IMR-90 (cell line): ENCODE data around the gene LRRC52. TPM values are rescaled to one million over a fixed set of nuclear protein-coding genes. Genes with fewer than 3 reads are reported as not detected.

Experiments used
- ATAC-seq: fragments of 200-7000 bp; cut with Tn5 transposase; 2 replicates; pipeline ENCODE4 v1.9.1; 2020; ENCODE audit warnings: low read depth, mild to moderate bottlenecking, moderate library complexity
- BruUV-seq: library from RNA; stranded (reverse); fragments of 400-500 nt; replicated peaks from 2 replicates; lab custom pipeline; 2021; lab: Mats Ljungman, UMichigan
- CTCF ChIA-PET: fragments of 300-600 bp; formaldehyde crosslinking; extraction: SDS; loops from one replicate; lab custom pipeline; 2021; ENCODE audit warnings: antibody characterized with exemption; lab: Yijun Ruan, JAX
- POLR2A ChIA-PET: fragments of 300-600 bp; sonication (Branson Sonifier 250); formaldehyde crosslinking; loops from one replicate; lab custom pipeline; 2022; ENCODE audit warnings: antibody characterized with exemption; ENCODE audit not compliant: unreplicated experiment; lab: Charles Lee
- DNase-seq: peaks from one replicate; pipeline ENCODE4 v3.0.0; 2013
- H2AFZ ChIP-seq: replicated peaks from 2 replicates; pipeline ENCODE3; 2013; ENCODE audit warnings: low read length, mild to moderate bottlenecking; ENCODE audit not compliant: poor library complexity
- H2AK5ac ChIP-seq: 2 replicates; pipeline ENCODE4 v1.6.1; 2013; ENCODE audit warnings: low read depth, low read length, inconsistent platforms
- H2AK9ac ChIP-seq: replicated peaks from 2 replicates; pipeline ENCODE3; 2013; ENCODE audit warnings: mild to moderate bottlenecking, low read depth, low read length, moderate library complexity; ENCODE audit not compliant: poor library complexity
- H2BK120ac ChIP-seq: 2 replicates; pipeline ENCODE4 v1.6.1; 2013; ENCODE audit warnings: low read depth, low read length, inconsistent platforms
- H2BK15ac ChIP-seq: 3 replicates; pipeline ENCODE4 v1.6.1; 2013; ENCODE audit warnings: low read depth, low read length, inconsistent platforms
- H2BK20ac ChIP-seq: 2 replicates; pipeline ENCODE4 v1.6.1; 2013; ENCODE audit warnings: low read depth, mild to moderate bottlenecking, inconsistent platforms, low read length, moderate library complexity
- H2BK5ac ChIP-seq: 2 replicates; pipeline ENCODE4 v1.6.1; 2013; ENCODE audit warnings: mild to moderate bottlenecking, low read depth, low read length, inconsistent platforms; ENCODE audit not compliant: poor library complexity, severe bottlenecking
- H3K14ac ChIP-seq: replicated peaks from 2 replicates; pipeline ENCODE4 v1.6.1; 2013; ENCODE audit warnings: low read depth, low read length, inconsistent platforms
- H3K18ac ChIP-seq: 2 replicates; pipeline ENCODE4 v1.6.1; 2013; ENCODE audit warnings: low read depth, low read length, control low read depth
- H3K23ac ChIP-seq: 2 replicates; pipeline ENCODE4 v1.6.1; 2013; ENCODE audit warnings: low read depth, low read length, inconsistent platforms
- H3K27ac ChIP-seq: 2 replicates; pipeline ENCODE4 v1.5.1; 2013; ENCODE audit warnings: mild to moderate bottlenecking, control low read depth, low read length; ENCODE audit not compliant: insufficient read depth
- H3K27me3 ChIP-seq: 2 replicates; pipeline ENCODE4 v1.6.1; 2013; ENCODE audit warnings: low read length; ENCODE audit not compliant: control insufficient read depth, insufficient read depth
- H3K36me3 ChIP-seq: 2 replicates; pipeline ENCODE4 v1.6.1; 2013; ENCODE audit warnings: low read length, mixed read lengths; ENCODE audit not compliant: control insufficient read depth, insufficient read depth
- H3K4ac ChIP-seq: 2 replicates; pipeline ENCODE4 v1.6.1; 2013; ENCODE audit warnings: low read depth, low read length, inconsistent platforms
- H3K4me1 ChIP-seq: 2 replicates; pipeline ENCODE4 v1.6.1; 2013; ENCODE audit warnings: low read length, mixed read lengths; ENCODE audit not compliant: control insufficient read depth, insufficient read depth
- H3K4me2 ChIP-seq: 2 replicates; pipeline ENCODE4 v1.6.1; 2013; ENCODE audit warnings: low read depth, mild to moderate bottlenecking, control low read depth, low read length, moderate library complexity
- H3K4me3 ChIP-seq: 2 replicates; pipeline ENCODE4 v1.5.1; 2013; ENCODE audit warnings: low read depth, mild to moderate bottlenecking, control low read depth, low read length, moderate library complexity; ENCODE audit not compliant: insufficient read depth
- H3K56ac ChIP-seq: 2 replicates; pipeline ENCODE4 v1.6.1; 2013; ENCODE audit warnings: low read length, inconsistent platforms; ENCODE audit not compliant: insufficient read depth; ENCODE audit errors: extremely low read depth
- H3K79me1 ChIP-seq, 2 experiments: 2 replicates each; pipeline ENCODE4 v1.6.1; 2013; ENCODE audit warnings: low read length in 2 of 2, inconsistent platforms in 1 of 2, low read depth in 1 of 2
- H3K9ac ChIP-seq: 2 replicates; pipeline ENCODE4 v1.6.1; 2013; ENCODE audit warnings: low read depth, low read length, control low read depth
- H3K9me1 ChIP-seq: 2 replicates; pipeline ENCODE4 v1.6.1; 2013; ENCODE audit warnings: low read length, inconsistent platforms; ENCODE audit not compliant: insufficient read depth
- H3K9me3 ChIP-seq: 2 replicates; pipeline ENCODE4 v1.6.1; 2013; ENCODE audit warnings: low read length; ENCODE audit not compliant: control insufficient read depth, insufficient read depth
- H4K20me1 ChIP-seq: 2 replicates; pipeline ENCODE4 v1.6.1; 2013; ENCODE audit warnings: low read length, inconsistent platforms; ENCODE audit not compliant: insufficient read depth
- H4K5ac ChIP-seq: 2 replicates; pipeline ENCODE4 v1.6.1; 2013; ENCODE audit warnings: mild to moderate bottlenecking, low read depth, low read length, control low read depth
- H4K8ac ChIP-seq, 2 experiments: 2 replicates each; pipeline ENCODE4 v1.6.1; 2013; ENCODE audit warnings: low read depth in 2 of 2, low read length in 2 of 2, control low read depth in 1 of 2, inconsistent platforms in 1 of 2
- H4K91ac ChIP-seq: 2 replicates; pipeline ENCODE4 v1.6.1; 2013; ENCODE audit warnings: low read depth, low read length, inconsistent platforms; ENCODE audit not compliant: insufficient read depth
- BHLHE40 ChIP-seq: fragments of 150-350 bp; IDR thresholded peaks from 2 replicates; pipeline ENCODE4 v1.6.1; 2016; ENCODE audit warnings: mild to moderate bottlenecking, low read depth, low read length
- CEBPB ChIP-seq: IDR thresholded peaks from 2 replicates; pipeline ENCODE4 v1.6.1; 2012; ENCODE audit warnings: low read depth, low read length, improper control_type of control experiment
- CHD1 ChIP-seq: IDR thresholded peaks from 2 replicates; pipeline ENCODE4 v1.6.1; 2012; ENCODE audit warnings: low read depth, low read length, improper control_type of control experiment
- FOS ChIP-seq: fragments of 150-350 bp; IDR thresholded peaks from 2 replicates; pipeline ENCODE4 v1.6.1; 2016; ENCODE audit warnings: low read depth, low read length
- MAFK ChIP-seq: IDR thresholded peaks from 2 replicates; pipeline ENCODE4 v1.6.1; 2012; ENCODE audit warnings: low read depth, low read length, improper control_type of control experiment
- MAZ ChIP-seq: IDR thresholded peaks from 2 replicates; pipeline ENCODE4 v1.6.1; 2012; ENCODE audit warnings: low read depth, mild to moderate bottlenecking, low read length, improper control_type of control experiment, moderate library complexity, borderline replicate concordance
- MXI1 ChIP-seq: IDR thresholded peaks from 2 replicates; pipeline ENCODE4 v1.6.1; 2012; ENCODE audit warnings: low read depth, mild to moderate bottlenecking, low read length, moderate library complexity, borderline replicate concordance
- NFE2L2 ChIP-seq: fragments of 150-350 bp; IDR thresholded peaks from 2 replicates; pipeline ENCODE4 v1.6.1; 2016; ENCODE audit warnings: low read depth, mild to moderate bottlenecking, low read length
- POLR2A ChIP-seq: IDR thresholded peaks from 2 replicates; pipeline ENCODE4 v1.6.1; 2012; ENCODE audit warnings: mild to moderate bottlenecking, low read depth, low read length
- RAD21 ChIP-seq: IDR thresholded peaks from 2 replicates; pipeline ENCODE4 v1.6.1; 2012; ENCODE audit warnings: low read length, improper control_type of control experiment
- RCOR1 ChIP-seq: IDR thresholded peaks from 2 replicates; pipeline ENCODE4 v1.6.1; 2012; ENCODE audit warnings: mild to moderate bottlenecking, low read length, improper control_type of control experiment; ENCODE audit not compliant: insufficient replicate concordance
- RFX5 ChIP-seq: IDR thresholded peaks from 2 replicates; pipeline ENCODE4 v1.8.0; 2012; ENCODE audit warnings: low read depth, mild to moderate bottlenecking, low read length, moderate library complexity
- SMC3 ChIP-seq: fragments of 150-350 bp; IDR thresholded peaks from 2 replicates; pipeline ENCODE4 v1.6.1; 2016; ENCODE audit warnings: low read depth, mild to moderate bottlenecking, antibody characterized with exemption, low read length, moderate library complexity
- whole genome bisulfite sequencing, 2 experiments: methylation state at CpG; one replicate each; pipeline versions ENCODE4 v1.1.5 to v1.1.7; 2013; ENCODE audit warnings: missing lambda C conversion rate in 2 of 2; ENCODE audit not compliant: insufficient read length in 1 of 2; ENCODE audit errors: extremely low coverage in 2 of 2; 5-methylcytosine and 5-hydroxymethylcytosine counted together
- dilution Hi-C: fragments of 300-500 bp; cut with HindIII; formaldehyde crosslinking; loops from one replicate; pipeline ENCODE4 v1.14.3; 2018; ENCODE audit warnings: low sequenced_read_pairs; ENCODE audit not compliant: unreplicated experiment
- in situ Hi-C: fragments of 300-500 bp; cut with MboI; formaldehyde crosslinking; loops from 3 replicates; pipeline ENCODE4 v1.14.3; 2019; ENCODE audit warnings: low sequenced_read_pairs, inconsistent platforms, mixed read lengths
- intact Hi-C: fragments of 100-400 bp; cut with micrococcal nuclease; formaldehyde crosslinking; loops from 2 replicates; pipeline ENCODE4 v1.10.0; 2022
- polyA plus RNA-seq, 3 experiments: library from polyadenylated mRNA; depleted of rRNA; stranded (reverse); fragments of >200 nt; gene quantifications; 2 replicates each; pipeline ENCODE4 v1.2.3, GENCODE V29; 2012; ENCODE audit warnings: low replicate concordance in 1 of 3
- total RNA-seq: library from RNA; depleted of rRNA; stranded (reverse); fragments of >200 nt; gene quantifications from 2 replicates; pipeline ENCODE4 v1.2.3, GENCODE V29; 2012
- TF ChIP-seq, protein P1 (sequence below): fragments of 150-350 bp; IDR thresholded peaks from 2 replicates; pipeline ENCODE4 v1.6.1; 2017; ENCODE audit warnings: mild to moderate bottlenecking, antibody characterized with exemption, low read length, low read depth
- TF ChIP-seq, protein P2 (sequence below): fragments of 150-350 bp; IDR thresholded peaks from 2 replicates; pipeline ENCODE4 v1.6.1; 2016; ENCODE audit warnings: low read depth, mild to moderate bottlenecking, low read length, moderate library complexity, borderline replicate concordance
- TF ChIP-seq, protein P3 (sequence below): conservative IDR thresholded peaks from 2 replicates; pipeline ENCODE4 v1.5.1; 2012; ENCODE audit warnings: mild to moderate bottlenecking, low read depth, low read length, improper control_type of control experiment

LRRC52 gene
- total and polyA plus RNA-seq, 2 of the 4 experiments (the other 2 are of a cell fraction) = not detected

DNA sequence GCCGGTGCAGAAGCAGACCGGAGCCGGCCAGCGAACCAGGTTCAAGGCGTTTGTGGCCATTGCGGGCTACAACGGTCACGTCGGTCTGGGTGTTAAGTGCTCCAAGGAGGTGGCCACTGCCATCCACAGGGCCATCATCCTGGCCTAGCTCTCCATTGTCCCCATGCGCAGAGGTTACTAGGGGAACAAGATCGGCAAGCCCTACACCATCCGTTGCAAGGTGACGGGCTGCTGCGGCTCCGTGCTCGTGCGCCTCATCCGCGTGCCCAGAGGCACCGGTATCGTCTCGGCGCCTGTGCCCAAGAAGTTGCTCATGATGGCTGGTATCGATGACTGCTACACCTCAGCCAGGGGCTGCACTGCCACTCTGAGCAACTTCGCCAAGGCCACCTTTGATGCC, 38.1 kb downstream of the LRRC52 start:
- Histone ChIP-seq H3K79me1 (no peaks in the 10 kb centered on the region), H3K4me3 (no peak overlapping the region), H2BK15ac (no peak overlapping the region), H3K27me3 (peaks cover 2% of the 10 kb centered on the region; the same call in 1 of the 2 replicates), H2AFZ (no peak overlapping the region), H4K5ac (no peak overlapping the region), H2AK9ac (no peak overlapping the region), H3K18ac (no peak overlapping the region), H3K4me2 (no peak overlapping the region), H3K4me1 (no peaks in the 10 kb centered on the region), H4K8ac (no peak overlapping the region), H3K9me1 (no peaks in the 10 kb centered on the region), H3K56ac (no peak overlapping the region), H4K91ac (no peak overlapping the region), H3K14ac (no peak overlapping the region), H2BK5ac (no peak overlapping the region), H3K23ac (no peak overlapping the region), H2BK20ac (no peak overlapping the region), H3K4ac (no peak overlapping the region), H2BK120ac (no peak overlapping the region), H3K9ac (no peak overlapping the region), H3K9me3 (no peaks in the 10 kb centered on the region), H3K36me3 (no peaks in the 10 kb centered on the region), H2AK5ac (no peak overlapping the region), H3K27ac (no peak overlapping the region), H4K20me1 (no peaks in the 10 kb centered on the region)
- ATAC-seq (no peak), DNase-seq (no peak)
- intact Hi-C loops (no loop called here), dilution Hi-C loops (loop anchor here (25.0 kb wide), 1 partner anchor 195 kb away; no protein-coding TSS in a partner anchor), in situ Hi-C loops (loop anchor here (25.0 kb wide), 1 partner anchor 445 kb away; no protein-coding TSS in a partner anchor)
- WGBS, 2 experiments = 99% methylated on average over 23 of the region's 25 CpGs; no CpG with 5 or more reads in 1 of the 2 experiments
- CTCF ChIA-PET = no interaction called here
- no peak for TF ChIP-seq RAD21
- no peak for TF ChIP-seq MAZ
- TF ChIP-seq CHD1 = no peak
- no peak for TF ChIP-seq MAFK
- TF ChIP-seq, protein P1, sequence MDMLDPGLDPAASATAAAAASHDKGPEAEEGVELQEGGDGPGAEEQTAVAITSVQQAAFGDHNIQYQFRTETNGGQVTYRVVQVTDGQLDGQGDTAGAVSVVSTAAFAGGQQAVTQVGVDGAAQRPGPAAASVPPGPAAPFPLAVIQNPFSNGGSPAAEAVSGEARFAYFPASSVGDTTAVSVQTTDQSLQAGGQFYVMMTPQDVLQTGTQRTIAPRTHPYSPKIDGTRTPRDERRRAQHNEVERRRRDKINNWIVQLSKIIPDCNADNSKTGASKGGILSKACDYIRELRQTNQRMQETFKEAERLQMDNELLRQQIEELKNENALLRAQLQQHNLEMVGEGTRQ = no peak
- no peak for TF ChIP-seq BHLHE40
- TF ChIP-seq POLR2A = no peak
- TF ChIP-seq, protein P2, sequence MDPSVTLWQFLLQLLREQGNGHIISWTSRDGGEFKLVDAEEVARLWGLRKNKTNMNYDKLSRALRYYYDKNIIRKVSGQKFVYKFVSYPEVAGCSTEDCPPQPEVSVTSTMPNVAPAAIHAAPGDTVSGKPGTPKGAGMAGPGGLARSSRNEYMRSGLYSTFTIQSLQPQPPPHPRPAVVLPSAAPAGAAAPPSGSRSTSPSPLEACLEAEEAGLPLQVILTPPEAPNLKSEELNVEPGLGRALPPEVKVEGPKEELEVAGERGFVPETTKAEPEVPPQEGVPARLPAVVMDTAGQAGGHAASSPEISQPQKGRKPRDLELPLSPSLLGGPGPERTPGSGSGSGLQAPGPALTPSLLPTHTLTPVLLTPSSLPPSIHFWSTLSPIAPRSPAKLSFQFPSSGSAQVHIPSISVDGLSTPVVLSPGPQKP = no peak
- TF ChIP-seq CEBPB = no peak
- TF ChIP-seq, protein P3, sequence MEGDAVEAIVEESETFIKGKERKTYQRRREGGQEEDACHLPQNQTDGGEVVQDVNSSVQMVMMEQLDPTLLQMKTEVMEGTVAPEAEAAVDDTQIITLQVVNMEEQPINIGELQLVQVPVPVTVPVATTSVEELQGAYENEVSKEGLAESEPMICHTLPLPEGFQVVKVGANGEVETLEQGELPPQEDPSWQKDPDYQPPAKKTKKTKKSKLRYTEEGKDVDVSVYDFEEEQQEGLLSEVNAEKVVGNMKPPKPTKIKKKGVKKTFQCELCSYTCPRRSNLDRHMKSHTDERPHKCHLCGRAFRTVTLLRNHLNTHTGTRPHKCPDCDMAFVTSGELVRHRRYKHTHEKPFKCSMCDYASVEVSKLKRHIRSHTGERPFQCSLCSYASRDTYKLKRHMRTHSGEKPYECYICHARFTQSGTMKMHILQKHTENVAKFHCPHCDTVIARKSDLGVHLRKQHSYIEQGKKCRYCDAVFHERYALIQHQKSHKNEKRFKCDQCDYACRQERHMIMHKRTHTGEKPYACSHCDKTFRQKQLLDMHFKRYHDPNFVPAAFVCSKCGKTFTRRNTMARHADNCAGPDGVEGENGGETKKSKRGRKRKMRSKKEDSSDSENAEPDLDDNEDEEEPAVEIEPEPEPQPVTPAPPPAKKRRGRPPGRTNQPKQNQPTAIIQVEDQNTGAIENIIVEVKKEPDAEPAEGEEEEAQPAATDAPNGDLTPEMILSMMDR = no peak
- TF ChIP-seq FOS = no peak
- TF ChIP-seq MXI1 = no peak
- no peak for TF ChIP-seq RCOR1
- no peak for TF ChIP-seq SMC3
- TF ChIP-seq RFX5 = no peak
- TF ChIP-seq NFE2L2 = no peak
- no TSS peak for BruUV-seq
- POLR2A ChIA-PET = no interaction called here
